HepG2 (cell line): ENCODE measurements around the gene NEIL3. TPM values are rescaled to one million over a fixed set of nuclear protein-coding genes. Genes with fewer than 3 reads are reported as not detected.

Experiments
- ATAC-seq: fragments of 200-7000 bp; cut with Tn5 transposase; 3 replicates; pipeline ENCODE4 v1.9.1; 2020; ENCODE audit warnings: mild to moderate bottlenecking, moderate library complexity
- BruUV-seq: library from RNA; stranded (reverse); fragments of 400-500 nt; replicated peaks from 2 replicates; lab custom pipeline; 2021; lab: Mats Ljungman, UMichigan
- CTCF ChIA-PET: fragments of 300-600 bp; formaldehyde crosslinking; extraction: SDS; loops from one replicate; lab custom pipeline; 2021; ENCODE audit warnings: low total read pairs, inconsistent platforms, low intra/inter-chr PET ratio; lab: Yijun Ruan, JAX
- POLR2A ChIA-PET: fragments of 350-600 bp; sonication (Branson Sonifier 250); formaldehyde crosslinking; loops from one replicate; lab custom pipeline; 2020; ENCODE audit warnings: antibody characterized with exemption, inconsistent platforms; lab: Yijun Ruan, JAX
- DNase-seq: peaks from one replicate; pipeline ENCODE4 v3.0.0-alpha.2; 2015; ENCODE audit warnings: low spot score
- FAIRE-seq: peaks from 3 replicates; lab custom pipeline; 2011; peaks lifted over from hg19 to GRCh38; lab: Jason Lieb, UNC
- H2AFZ ChIP-seq: one replicate; pipeline ENCODE4 v1.6.1; 2011; ENCODE audit warnings: low read length, inconsistent platforms
- H3K27ac ChIP-seq: fragments of 300-600 bp; 3 replicates; pipeline ENCODE4 v1.8.0; 2011; ENCODE audit warnings: mixed run types, mild to moderate bottlenecking, mixed read lengths, low read length, inconsistent platforms; ENCODE audit not compliant: insufficient read depth; ENCODE audit errors: extremely low read length
- H3K27me3 ChIP-seq, 2 experiments: fragments of 200-600 bp in 1 of 2; 2 replicates in 1 of 2; 3 replicates in 1 of 2; pipeline versions ENCODE4 v1.6.0 to v1.8.0; 2011; ENCODE audit warnings: low read length in 2 of 2, mild to moderate bottlenecking in 2 of 2, moderate library complexity in 2 of 2, inconsistent platforms in 1 of 2; ENCODE audit not compliant: insufficient read depth in 2 of 2, control insufficient read depth in 1 of 2
- H3K36me3 ChIP-seq, 2 experiments: fragments of 200-600 bp in 1 of 2; replicated peaks in 1 of 2; 2 replicates in 1 of 2; 3 replicates in 1 of 2; pipeline versions ENCODE4 v1.5.1 to v1.8.0; 2011; ENCODE audit warnings: low read length in 2 of 2, inconsistent platforms in 1 of 2; ENCODE audit not compliant: insufficient read depth in 2 of 2, control insufficient read depth in 1 of 2
- H3K4me1 ChIP-seq: 2 replicates; pipeline ENCODE4 v1.5.1; 2012; ENCODE audit warnings: low read length, inconsistent platforms; ENCODE audit not compliant: insufficient read depth
- H3K4me2 ChIP-seq: 2 replicates; pipeline ENCODE4 v1.6.0; 2011; ENCODE audit warnings: low read depth, low read length, inconsistent platforms
- H3K4me3 ChIP-seq, 3 experiments: fragments of 200-600 bp in 1 of 3; sonication (generic), shearing (Covaris generic) in 1 of 3; replicated peaks in 1 of 3; 2 replicates each; pipeline ENCODE4 v1.5.1; 2011 to 2016; ENCODE audit warnings: low read length in 3 of 3, inconsistent platforms in 2 of 3, low read depth in 2 of 3, mild to moderate bottlenecking in 2 of 3, control low read depth in 1 of 3, mixed read lengths in 1 of 3; ENCODE audit not compliant: insufficient read depth in 1 of 3
- H3K79me2 ChIP-seq: one replicate; pipeline ENCODE4 v1.6.1; 2011; ENCODE audit warnings: low read length, inconsistent platforms; ENCODE audit not compliant: insufficient read depth
- H3K9ac ChIP-seq: 2 replicates; pipeline ENCODE4 v1.6.0; 2011; ENCODE audit warnings: mild to moderate bottlenecking, low read depth, low read length, inconsistent platforms; ENCODE audit not compliant: insufficient read depth
- H3K9me3 ChIP-seq: 2 replicates; pipeline ENCODE4 v1.5.1; 2012; ENCODE audit warnings: mild to moderate bottlenecking, low read length
- H4K20me1 ChIP-seq: 2 replicates; pipeline ENCODE4 v1.6.0; 2011; ENCODE audit warnings: inconsistent platforms, mild to moderate bottlenecking, low read length, moderate library complexity; ENCODE audit not compliant: insufficient read depth
- CTCF ChIP-seq: sonication (generic); formaldehyde crosslinking; IDR thresholded peaks from 2 replicates; pipeline ENCODE4 v1.5.0; 2020; ENCODE audit warnings: mild to moderate bottlenecking, missing genetic modification reagents, moderate library complexity
- FOXK2 ChIP-seq: fragments of 450-650 bp; IDR thresholded peaks from 2 replicates; pipeline ENCODE4 v1.6.1; 2016
- KDM5A ChIP-seq: fragments of 200-600 bp; sonication (generic); IDR thresholded peaks from 2 replicates; pipeline ENCODE4 v1.7.0; 2018; ENCODE audit warnings: antibody characterized with exemption, mild to moderate bottlenecking, low read length, borderline replicate concordance
- NR2F6 ChIP-seq, 2 experiments: IDR thresholded peaks; 2 replicates each; pipeline ENCODE4 v1.6.1; 2016; ENCODE audit warnings: antibody characterized with exemption in 1 of 2, mild to moderate bottlenecking in 1 of 2
- PPARG ChIP-seq: conservative IDR thresholded peaks from 2 replicates; pipeline ENCODE4 v1.6.1; 2016; ENCODE audit warnings: missing biosample characterization, missing genetic modification reagents
- RAD21 ChIP-seq: fragments of 450-650 bp; formaldehyde crosslinking; IDR thresholded peaks from 2 replicates; pipeline ENCODE4 v1.5.0; 2020; ENCODE audit warnings: mild to moderate bottlenecking
- RXRB ChIP-seq: IDR thresholded peaks from 2 replicates; pipeline ENCODE4 v1.6.1; 2016; ENCODE audit warnings: borderline replicate concordance, missing genetic modification reagents, missing compliant biosample characterization
- SMC3 ChIP-seq: IDR thresholded peaks from 2 replicates; pipeline ENCODE4 v1.6.1; 2011; ENCODE audit warnings: low read length, improper control_type of control experiment
- STAG1 ChIP-seq: sonication (generic); formaldehyde crosslinking; IDR thresholded peaks from 2 replicates; pipeline ENCODE4 v1.4.0; 2020; ENCODE audit warnings: missing genetic modification reagents
- ZNF205 ChIP-seq: IDR thresholded peaks from 2 replicates; pipeline ENCODE4 v1.6.1; 2018; ENCODE audit warnings: missing biosample characterization, missing genetic modification reagents
- WGBS: methylation state at CpG from one replicate; pipeline ENCODE4 v1.1.6; 2017; ENCODE audit warnings: low lambda C conversion rate; 5-methylcytosine and 5-hydroxymethylcytosine counted together
- in situ Hi-C: cut with HindIII; loops from 2 replicates; pipeline ENCODE4 v1.10.0; 2017; ENCODE audit warnings: low pct_unique_long_range_greater_than_20kb; ENCODE audit not compliant: extremely low pct_ligation_motif_present
- intact Hi-C: fragments of 100-400 bp; cut with micrococcal nuclease; formaldehyde crosslinking; loops from one replicate; pipeline ENCODE4 v1.10.0; 2022; ENCODE audit not compliant: unreplicated experiment
- polyA plus RNA-seq, 8 experiments: library from polyadenylated mRNA; depleted of rRNA in 3 of 8; stranded (reverse) in 7 of 8; unstranded in 1 of 8; fragments of >200 nt; fragmentation: Illumina TruSeq in 4 of 8; extraction: Trizol in 4 of 8; gene quantifications; 2 replicates each; pipeline versions ENCODE4 v1.2.1 to v1.2.3, GENCODE V29; 2011 to 2016; ENCODE audit warnings: low read depth in 4 of 8, missing spikeins in 1 of 8, mixed read lengths in 1 of 8; ENCODE audit not compliant: insufficient read depth in 1 of 8
- total RNA-seq, 5 experiments: library from RNA; depleted of rRNA; stranded (reverse); fragments of >200 nt; fragmentation: Illumina TruSeq; extraction: Trizol; gene quantifications; 2 replicates each; pipeline ENCODE4 v1.2.3, GENCODE V29; 2016; ENCODE audit warnings: low read depth in 1 of 5

The NEIL3 gene
- total and polyA plus RNA-seq, 2 of the 13 experiments (the other 11 are each of a cell fraction or from before 2014, with no cell fraction given), result 3.5 to 8.4 TPM

DNA sequence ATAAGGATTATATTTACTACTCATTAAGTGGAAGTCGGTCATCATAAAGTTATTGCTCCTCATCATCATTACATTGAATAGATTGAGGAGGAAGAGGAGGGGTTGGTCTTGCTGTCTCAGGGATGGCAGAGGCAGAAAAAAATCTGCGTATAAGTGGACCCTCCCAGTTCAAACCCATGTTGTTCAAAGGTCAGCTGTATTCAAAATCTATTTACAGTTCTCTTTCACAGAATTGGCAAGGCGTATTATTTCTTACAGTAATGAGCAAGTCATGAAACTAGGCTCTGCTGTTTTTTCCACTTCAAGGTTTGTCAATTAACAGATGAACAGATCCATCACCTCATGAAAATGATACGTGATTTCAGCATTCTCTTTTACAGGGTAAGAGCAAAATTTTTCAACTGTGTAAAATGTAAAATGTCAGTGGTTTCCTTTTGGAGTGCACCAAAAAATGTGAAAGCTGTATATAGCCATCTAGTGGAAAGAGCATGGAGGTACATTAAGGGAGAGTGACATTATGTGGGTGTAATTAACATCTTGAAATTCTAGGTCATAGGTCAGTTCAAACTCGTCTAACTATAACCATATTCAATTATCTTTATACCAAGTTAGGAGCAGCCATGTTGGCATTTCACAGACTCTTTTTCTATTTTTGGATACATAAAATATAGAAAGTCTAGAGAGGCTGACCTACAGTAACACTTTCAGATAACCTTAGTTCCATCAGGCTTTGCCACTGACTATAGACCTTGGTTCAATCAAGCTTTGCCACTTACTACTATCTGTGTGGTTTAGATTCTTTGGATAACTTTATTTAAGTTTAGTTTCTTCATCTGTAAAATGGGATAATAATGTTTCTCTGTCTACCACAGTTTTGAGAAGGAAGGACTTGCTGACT lies 30.1 kb downstream of the NEIL3 start:
- Histone ChIP-seq H3K36me3 (peaks cover 0 to 6% of the 10 kb centered on the region in 2 experiments; a peak in 2 of 5 replicates), H3K9ac (no peak overlapping the region), H4K20me1 (no peaks in the 10 kb centered on the region), H3K79me2 (no peaks in the 10 kb centered on the region), H3K27ac (no peak overlapping the region), H3K4me2 (no peak overlapping the region), H3K4me1 (0 out of 2 replicates have a peak, but pooled peaks cover 6% of the 10 kb centered on the region), H3K27me3 (no peaks in the 10 kb centered on the region), H3K4me3 (no peak overlapping the region), H3K9me3 (no peaks in the 10 kb centered on the region), H2AFZ (no peak overlapping the region)
- in situ Hi-C loops (loop anchor here (5.0 kb wide), 1 partner anchor 87 kb away; no protein-coding TSS in a partner anchor), intact Hi-C loops (loop anchor here (1.0 kb wide), 2 partner anchors 89 to 288 kb away; no protein-coding TSS in a partner anchor)
- FAIRE-seq (peak; percentile 4), DNase-seq (peak; percentile 29), ATAC-seq (peak; percentile 89)
- no TSS peak for BruUV-seq
- POLR2A ChIA-PET, result no interaction called here
- WGBS, result 73% methylated on average over 5 of the region's 5 CpGs
- CTCF ChIA-PET, result interaction anchor here (2.5 kb wide), 1 partner anchor 89 kb away, joined by 28 read pairs; no protein-coding TSS in a partner anchor
- TF ChIP-seq CTCF (peak; percentile 57), RXRB (CRISPR knock-in tag) (0 out of 2 replicates have a peak, but pooled peaks have one; percentile 14), PPARG (CRISPR knock-in tag) (0 out of 2 replicates have a peak, but pooled peaks have one; percentile 38), ZNF205 (CRISPR knock-in tag) (no peak), SMC3 (peak; percentile 71), KDM5A (no peak), FOXK2 (no peak), NR2F6 (IDR thresholded peaks at IDR 0.05) (peak; percentile 19; the same call in 1 of the 2 replicates), NR2F6 (CRISPR knock-in tag; IDR thresholded peaks at IDR 0.05) (no peak), RAD21 (peak; percentile 34; the same call in 1 of the 2 replicates), STAG1 (CRISPR knock-in tag) (peak; percentile 65)
